ENCODE measurements around the gene DGCR2.

DGCR2 gene

DNA sequence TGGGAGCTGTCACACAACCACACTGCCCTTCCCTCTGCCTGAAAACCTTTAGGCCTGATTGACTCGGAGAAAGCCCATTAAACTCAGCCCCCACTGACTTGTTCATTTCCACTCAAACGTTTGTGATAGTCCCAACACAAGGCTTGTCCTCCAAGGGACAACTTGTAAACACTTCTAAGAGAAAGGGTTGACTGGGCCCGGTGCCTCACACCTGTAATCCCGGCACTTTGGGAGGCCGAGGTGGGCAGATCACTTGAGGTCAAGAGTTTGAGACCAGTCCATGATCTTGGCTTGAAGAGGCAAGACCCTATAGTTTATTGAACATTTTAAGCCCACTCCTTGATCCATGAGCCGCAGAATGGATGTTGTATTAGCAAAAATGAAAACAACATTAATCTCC lies 122.8 kb downstream of the DGCR2 start:
- no peaks in the 10 kb centered on the region for H3K27me3 ChIP-seq
- peaks cover 9% of the 10 kb centered on the region for H3K4me1 ChIP-seq
- H3K36me3 ChIP-seq: no peaks in the 10 kb centered on the region
- DNase-seq: no peak
- H3K4me3 ChIP-seq (ENCODE audit: low read depth, low read length): no peak overlapping the region
- TF ChIP-seq, protein P1, sequence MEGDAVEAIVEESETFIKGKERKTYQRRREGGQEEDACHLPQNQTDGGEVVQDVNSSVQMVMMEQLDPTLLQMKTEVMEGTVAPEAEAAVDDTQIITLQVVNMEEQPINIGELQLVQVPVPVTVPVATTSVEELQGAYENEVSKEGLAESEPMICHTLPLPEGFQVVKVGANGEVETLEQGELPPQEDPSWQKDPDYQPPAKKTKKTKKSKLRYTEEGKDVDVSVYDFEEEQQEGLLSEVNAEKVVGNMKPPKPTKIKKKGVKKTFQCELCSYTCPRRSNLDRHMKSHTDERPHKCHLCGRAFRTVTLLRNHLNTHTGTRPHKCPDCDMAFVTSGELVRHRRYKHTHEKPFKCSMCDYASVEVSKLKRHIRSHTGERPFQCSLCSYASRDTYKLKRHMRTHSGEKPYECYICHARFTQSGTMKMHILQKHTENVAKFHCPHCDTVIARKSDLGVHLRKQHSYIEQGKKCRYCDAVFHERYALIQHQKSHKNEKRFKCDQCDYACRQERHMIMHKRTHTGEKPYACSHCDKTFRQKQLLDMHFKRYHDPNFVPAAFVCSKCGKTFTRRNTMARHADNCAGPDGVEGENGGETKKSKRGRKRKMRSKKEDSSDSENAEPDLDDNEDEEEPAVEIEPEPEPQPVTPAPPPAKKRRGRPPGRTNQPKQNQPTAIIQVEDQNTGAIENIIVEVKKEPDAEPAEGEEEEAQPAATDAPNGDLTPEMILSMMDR (IDR thresholded peaks at IDR 0.05; ENCODE audit: low read depth, low read length): no peak
- no peaks in the 10 kb centered on the region for H3K9me3 ChIP-seq

DNA sequence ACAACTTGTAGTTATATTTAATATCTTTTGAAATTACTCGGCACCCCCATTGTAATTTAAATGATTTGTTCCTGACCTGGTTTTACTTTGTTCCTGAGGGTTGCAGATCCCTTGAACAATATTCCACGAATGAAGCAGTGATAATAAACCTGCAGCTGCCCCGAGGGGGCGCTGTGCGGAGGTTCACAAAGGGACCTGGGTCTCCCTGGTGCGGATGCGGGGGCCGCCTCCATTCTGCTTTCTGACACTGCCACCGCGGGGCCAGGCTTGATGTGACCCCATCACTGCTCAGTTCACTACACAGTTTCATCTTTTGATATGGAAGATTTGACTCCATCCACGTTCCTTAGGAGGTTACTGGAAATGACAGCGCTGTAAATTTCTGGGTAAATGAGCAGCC lies 123.2 kb downstream of the DGCR2 start:
- H3K4me1 ChIP-seq: peaks cover 9% of the 10 kb centered on the region
- no peaks in the 10 kb centered on the region for H3K27me3 ChIP-seq
- H3K4me3 ChIP-seq (ENCODE audit: low read depth, low read length): no peak overlapping the region
- DNase-seq: no peak
- no peaks in the 10 kb centered on the region for H3K36me3 ChIP-seq
- TF ChIP-seq, protein P1 (IDR thresholded peaks at IDR 0.05; ENCODE audit: low read depth, low read length): peak; percentile 41
- no peaks in the 10 kb centered on the region for H3K9me3 ChIP-seq

DNA sequence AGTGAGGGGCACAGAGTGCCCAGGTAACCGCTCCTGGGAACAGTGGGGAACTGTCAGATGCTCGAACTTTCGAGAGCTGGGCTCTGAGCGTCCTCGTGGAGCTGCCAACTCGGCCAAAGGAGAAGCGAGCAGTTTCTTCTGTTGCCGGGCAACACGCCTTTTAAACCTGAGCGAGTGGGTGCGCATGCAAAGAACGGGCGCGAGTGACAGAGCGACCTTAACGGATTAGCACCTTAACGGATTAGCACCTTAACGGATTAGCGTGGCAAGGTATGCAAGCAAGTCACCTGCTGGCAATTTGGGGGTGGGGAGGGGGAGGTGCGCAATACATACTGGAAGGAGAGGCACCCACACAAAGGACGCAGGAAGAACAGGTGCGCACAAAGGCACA lies 124.3 kb downstream of the DGCR2 start:
- Histone ChIP-seq H3K27me3 (no peaks in the 10 kb centered on the region), H3K36me3 (no peaks in the 10 kb centered on the region), H3K4me1 (peaks cover 9% of the 10 kb centered on the region), H3K4me3 (ENCODE audit: low read depth, low read length) (no peak overlapping the region), H3K9me3 (no peaks in the 10 kb centered on the region)
- TF ChIP-seq, protein P1 (IDR thresholded peaks at IDR 0.05; ENCODE audit: low read depth, low read length): no peak
- no peak for DNase-seq

DNA sequence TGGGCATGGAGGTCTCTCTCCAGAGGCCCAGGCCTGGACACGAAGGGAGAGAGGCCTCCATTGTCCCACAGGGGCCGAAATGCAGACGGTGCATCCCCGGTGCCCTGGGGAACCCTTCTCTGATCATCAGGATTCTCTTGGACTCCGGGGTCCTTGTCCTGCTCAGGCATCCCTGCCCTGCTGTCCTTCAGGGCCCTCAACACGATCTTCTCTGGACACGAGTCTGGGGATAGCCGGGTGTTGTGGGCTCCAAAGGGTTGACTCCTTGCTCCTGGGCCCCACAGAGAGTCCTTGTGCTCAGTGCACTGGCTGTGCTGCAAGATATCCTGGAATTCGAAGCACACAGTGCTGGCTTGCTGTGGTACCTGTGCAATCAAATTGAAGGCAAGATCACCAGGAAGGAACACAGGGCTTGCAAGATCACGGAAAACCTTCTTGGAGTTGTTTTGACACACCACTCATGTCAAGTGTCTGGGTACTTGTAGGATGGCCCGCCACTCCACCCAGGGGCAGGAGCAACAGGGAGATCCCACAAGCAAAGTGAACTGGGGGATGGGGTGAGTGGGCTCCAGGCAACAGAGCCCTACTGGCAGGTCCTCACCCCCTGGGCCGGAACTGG lies 124.8 kb downstream of the DGCR2 start:
- peaks cover 9% of the 10 kb centered on the region for H3K4me1 ChIP-seq
- DNase-seq: no peak
- H3K27me3 ChIP-seq: no peaks in the 10 kb centered on the region
- H3K9me3 ChIP-seq: no peaks in the 10 kb centered on the region
- no peaks in the 10 kb centered on the region for H3K36me3 ChIP-seq
- H3K4me3 ChIP-seq (ENCODE audit: low read depth, low read length): no peak overlapping the region
- TF ChIP-seq, protein P1 (IDR thresholded peaks at IDR 0.05; ENCODE audit: low read depth, low read length): no peak

DNA sequence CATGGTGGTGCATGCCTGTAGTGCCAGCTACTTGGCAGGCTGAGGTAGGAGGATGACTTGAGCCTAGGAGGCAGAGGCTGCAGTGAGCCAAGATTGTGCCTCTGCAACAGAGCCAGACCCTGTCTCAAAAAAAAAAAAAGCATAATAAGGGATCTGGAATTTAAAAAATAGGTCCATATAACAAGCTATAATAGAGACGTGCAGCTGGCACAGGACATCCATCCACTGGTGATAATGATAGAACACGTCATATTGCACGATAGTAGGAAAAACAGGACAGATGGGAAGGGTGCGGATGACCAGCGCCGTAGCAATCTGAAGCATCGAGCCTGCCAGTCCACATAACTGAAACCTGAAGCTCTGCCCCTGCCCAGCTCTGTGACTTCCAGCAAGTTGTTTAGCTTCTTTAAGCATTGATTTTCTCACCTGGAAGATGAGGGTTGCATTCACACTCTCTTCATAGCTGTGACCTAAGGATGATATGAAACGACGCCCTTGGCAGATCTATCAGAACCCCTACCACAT lies 125.8 kb downstream of the DGCR2 start:
- TF ChIP-seq, protein P1 (IDR thresholded peaks at IDR 0.05; ENCODE audit: low read depth, low read length): no peak
- no peak for DNase-seq

DNA sequence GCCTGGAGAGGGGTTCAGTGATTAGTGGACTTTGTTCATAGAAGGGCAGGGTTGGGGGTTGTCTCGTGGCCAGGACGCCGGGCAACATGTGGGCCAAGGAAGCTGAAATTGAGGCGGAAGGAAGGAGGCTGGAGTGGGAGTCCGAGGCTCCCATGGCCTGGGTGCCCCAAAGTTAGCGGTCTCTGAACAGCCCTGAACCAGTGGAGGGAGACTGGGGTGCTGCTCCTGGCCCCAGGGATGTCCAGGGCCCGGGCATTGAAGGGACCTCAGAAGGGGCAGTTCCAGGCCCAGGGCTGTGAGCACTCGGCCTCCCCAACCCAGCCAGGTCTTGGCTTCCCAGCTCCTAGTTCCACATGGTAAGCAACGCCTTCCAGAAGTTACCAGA lies 126.9 kb downstream of the DGCR2 start:
- H3K9me3 ChIP-seq: no peaks in the 10 kb centered on the region
- H3K4me3 ChIP-seq (ENCODE audit: low read depth, low read length): no peak overlapping the region
- no peak for DNase-seq
- no peaks in the 10 kb centered on the region for H3K36me3 ChIP-seq
- no peaks in the 10 kb centered on the region for H3K27me3 ChIP-seq
- TF ChIP-seq, protein P1 (IDR thresholded peaks at IDR 0.05; ENCODE audit: low read depth, low read length): no peak
- peaks cover 9% of the 10 kb centered on the region for H3K4me1 ChIP-seq

More for the DNA sequence above, 125.8 kb downstream of the DGCR2 start:
- Histone ChIP-seq H3K4me3 (ENCODE audit: low read depth, low read length) (no peak overlapping the region), H3K27me3 (no peaks in the 10 kb centered on the region), H3K9me3 (no peaks in the 10 kb centered on the region), H3K36me3 (no peaks in the 10 kb centered on the region), H3K4me1 (peaks cover 9% of the 10 kb centered on the region)
